ENCODE measurements around the gene GRK5.
A peak's percentile ranks its signal among the peaks of the same experiment; 100 is the strongest.
"Not testable (repeated sequence)": the region's sequence is repeated elsewhere in the genome, so short reads cannot be mapped to it uniquely, and the experiment has no call there.

Gene GRK5

GRCh38 chr10:119261016-119261415 lies 53.6 kb downstream of the GRK5 start:
- DNase-seq (ENCODE audit: low spot score in 2 of 2); H3K9me3 Mint-ChIP-seq; H3K36me3 Mint-ChIP-seq (ENCODE audit: insufficient read depth); H3K27ac Mint-ChIP-seq (ENCODE audit: low read depth); H3K27me3 Mint-ChIP-seq; H3K4me1 Mint-ChIP-seq; ATAC-seq (replicated peaks; ENCODE audit: extremely low read depth, poor library complexity, severe bottlenecking); H3K4me3 Mint-ChIP-seq: not testable (repeated sequence)

GRCh38 chr10:119263951-119264617 lies 56.7 kb downstream of the GRK5 start:
- no peaks in the 10 kb centered on the region for H3K27me3 Mint-ChIP-seq
- peaks cover 9% of the 10 kb centered on the region for H3K36me3 Mint-ChIP-seq (ENCODE audit: insufficient read depth)
- peaks cover 13% of the 10 kb centered on the region for H3K4me1 Mint-ChIP-seq
- ATAC-seq (replicated peaks; ENCODE audit: extremely low read depth, poor library complexity, severe bottlenecking) (no peak), DNase-seq (ENCODE audit: low spot score in 2 of 2) (no peak)
- H3K27ac Mint-ChIP-seq (ENCODE audit: low read depth), result no peak overlapping the region
- H3K4me3 Mint-ChIP-seq, result no peak overlapping the region
- no peaks in the 10 kb centered on the region for H3K9me3 Mint-ChIP-seq

DNA sequence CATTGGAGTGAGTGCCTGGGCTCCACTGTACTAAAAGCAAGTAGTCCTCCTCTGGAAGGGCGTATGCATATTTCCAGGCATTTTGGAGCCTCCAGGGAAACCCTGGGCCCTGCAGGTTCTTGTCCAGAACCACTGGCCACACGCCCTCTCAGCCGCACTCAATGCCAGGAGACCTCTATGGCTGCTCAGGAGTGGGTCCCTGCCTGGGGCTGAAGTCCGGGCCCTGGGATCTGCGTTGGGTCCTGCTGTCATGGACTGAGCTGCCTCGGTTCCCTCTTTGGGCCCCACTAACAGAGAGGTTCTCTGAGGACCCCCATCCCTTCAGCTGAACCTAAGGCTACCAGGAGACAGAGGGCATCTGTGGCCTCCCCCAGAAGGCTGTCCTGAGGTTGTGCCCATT lies 58.3 kb downstream of the GRK5 start:
- H3K4me1 Mint-ChIP-seq, result peaks cover 22% of the 10 kb centered on the region
- H3K27ac Mint-ChIP-seq (ENCODE audit: low read depth), result no peak overlapping the region
- H3K36me3 Mint-ChIP-seq (ENCODE audit: insufficient read depth), result peaks cover 12% of the 10 kb centered on the region
- H3K4me3 Mint-ChIP-seq, result no peak overlapping the region
- DNase-seq (ENCODE audit: low spot score in 2 of 2) (no peak), ATAC-seq (replicated peaks; ENCODE audit: extremely low read depth, poor library complexity, severe bottlenecking) (no peak)
- H3K9me3 Mint-ChIP-seq, result no peaks in the 10 kb centered on the region
- no peaks in the 10 kb centered on the region for H3K27me3 Mint-ChIP-seq

DNA sequence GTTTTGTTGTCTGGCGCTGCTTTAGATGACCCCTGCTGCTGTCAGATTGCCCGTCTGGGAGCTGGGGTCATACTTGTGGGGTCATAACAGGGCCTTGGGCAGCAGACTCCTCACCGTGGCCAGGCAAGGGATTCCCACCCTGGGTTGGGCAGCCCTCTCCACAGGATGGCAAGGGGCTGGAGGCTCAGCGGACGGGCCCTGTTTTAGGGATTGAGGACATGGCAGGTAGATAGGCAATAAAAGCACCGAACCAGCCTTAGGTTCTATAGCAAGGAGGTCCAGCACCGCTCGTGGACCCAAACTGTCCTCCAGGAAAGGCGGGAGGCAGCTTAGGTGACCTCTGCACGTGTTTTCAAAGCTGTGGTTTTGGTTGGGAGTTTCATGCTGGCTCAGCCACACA lies 60.0 kb downstream of the GRK5 start:
- Mint-ChIP-seq H3K4me1 (peaks cover 28% of the 10 kb centered on the region), H3K36me3 (ENCODE audit: insufficient read depth) (peaks cover 14% of the 10 kb centered on the region), H3K9me3 (no peaks in the 10 kb centered on the region), H3K27me3 (no peaks in the 10 kb centered on the region), H3K27ac (ENCODE audit: low read depth) (no peak overlapping the region), H3K4me3 (no peak overlapping the region)
- ATAC-seq (replicated peaks; ENCODE audit: extremely low read depth, poor library complexity, severe bottlenecking) (no peak), DNase-seq (ENCODE audit: low spot score in 2 of 2) (no peak)

- H3K4me1 Mint-ChIP-seq, result peaks cover 33% of the 10 kb centered on the region
- no peaks in the 10 kb centered on the region for H3K9me3 Mint-ChIP-seq
- peaks cover 14% of the 10 kb centered on the region for H3K36me3 Mint-ChIP-seq (ENCODE audit: insufficient read depth)
- H3K27me3 Mint-ChIP-seq, result no peaks in the 10 kb centered on the region
- H3K4me3 Mint-ChIP-seq, result peak overlapping the region; percentile 58
- H3K27ac Mint-ChIP-seq (ENCODE audit: low read depth), result peak overlapping the region; percentile 97
- peak; percentile 1 for ATAC-seq (replicated peaks; ENCODE audit: extremely low read depth, poor library complexity, severe bottlenecking)
- no peak for DNase-seq (ENCODE audit: low spot score in 2 of 2)
Measured at GRCh38 chr10:119268428-119268827, 61.1 kb downstream of the GRK5 start.

DNA sequence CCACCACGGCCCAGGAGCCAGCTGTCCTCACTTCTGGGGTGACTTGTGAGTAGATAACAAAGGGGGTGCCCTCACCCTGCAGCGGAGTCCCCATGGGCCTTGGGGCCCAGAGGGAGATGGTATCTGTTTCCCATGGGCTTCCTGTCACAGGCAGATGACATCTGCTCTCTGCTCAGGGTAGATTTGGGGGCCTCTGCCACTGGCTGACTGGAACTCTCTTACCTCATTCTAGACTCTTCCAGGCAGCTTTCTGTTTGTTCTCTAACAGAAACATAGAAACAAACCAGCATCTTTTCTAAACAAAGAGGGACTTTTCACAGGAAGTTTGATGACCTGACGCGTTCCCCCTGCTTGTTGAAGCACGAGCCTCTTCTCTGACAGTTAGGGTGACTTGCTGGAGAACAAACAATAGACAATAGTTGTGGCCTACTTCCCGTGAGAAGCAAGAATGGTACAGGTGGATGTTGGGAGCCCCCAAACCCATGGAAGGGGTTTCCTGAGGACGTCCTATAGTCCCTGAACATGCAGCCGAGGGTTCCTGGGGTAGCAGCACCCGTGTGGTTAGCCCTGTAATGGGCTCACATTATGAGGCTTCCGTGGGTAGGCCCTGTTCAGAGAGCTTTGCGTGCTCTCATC lies 61.6 kb downstream of the GRK5 start:
- H3K4me1 Mint-ChIP-seq, result peaks cover 33% of the 10 kb centered on the region
- ATAC-seq (replicated peaks; ENCODE audit: extremely low read depth, poor library complexity, severe bottlenecking) (peak; percentile 95), DNase-seq (ENCODE audit: low spot score in 2 of 2) (peak; percentile 58 to 81)
- H3K27me3 Mint-ChIP-seq, result no peaks in the 10 kb centered on the region
- no peaks in the 10 kb centered on the region for H3K9me3 Mint-ChIP-seq
- H3K36me3 Mint-ChIP-seq (ENCODE audit: insufficient read depth), result peaks cover 14% of the 10 kb centered on the region
- peak overlapping the region; percentile 97 for H3K27ac Mint-ChIP-seq (ENCODE audit: low read depth)
- peak overlapping the region; percentile 58 for H3K4me3 Mint-ChIP-seq

DNA sequence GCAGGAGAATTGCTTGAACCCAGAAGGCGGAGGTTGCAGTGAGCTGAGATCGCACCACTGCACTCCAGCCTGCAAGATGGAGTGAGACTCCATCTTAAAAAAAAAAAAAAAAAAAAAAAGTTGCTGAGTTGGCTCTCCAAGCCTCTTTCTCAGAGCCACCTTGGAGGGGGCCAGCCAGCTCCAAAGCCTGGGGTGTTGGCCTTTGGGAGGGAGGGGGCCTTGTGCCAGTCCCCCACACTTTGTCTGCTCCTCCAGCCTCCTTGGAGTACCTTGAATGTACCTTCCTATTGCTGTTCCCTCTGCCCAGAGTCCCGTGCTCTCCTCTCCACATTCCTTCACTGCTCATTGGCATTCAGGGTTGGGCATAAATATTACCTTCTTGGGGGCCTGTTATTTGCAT lies 62.4 kb downstream of the GRK5 start:
- Mint-ChIP-seq H3K4me1 (peaks cover 35% of the 10 kb centered on the region), H3K36me3 (ENCODE audit: insufficient read depth) (peaks cover 14% of the 10 kb centered on the region), H3K27ac (ENCODE audit: low read depth) (peak overlapping the region; percentile 97), H3K27me3 (no peaks in the 10 kb centered on the region), H3K9me3 (no peaks in the 10 kb centered on the region), H3K4me3 (peak overlapping the region; percentile 68)
- DNase-seq (ENCODE audit: low spot score in 2 of 2), result no peak
- ATAC-seq (replicated peaks; ENCODE audit: extremely low read depth, poor library complexity, severe bottlenecking), result no peak

DNA sequence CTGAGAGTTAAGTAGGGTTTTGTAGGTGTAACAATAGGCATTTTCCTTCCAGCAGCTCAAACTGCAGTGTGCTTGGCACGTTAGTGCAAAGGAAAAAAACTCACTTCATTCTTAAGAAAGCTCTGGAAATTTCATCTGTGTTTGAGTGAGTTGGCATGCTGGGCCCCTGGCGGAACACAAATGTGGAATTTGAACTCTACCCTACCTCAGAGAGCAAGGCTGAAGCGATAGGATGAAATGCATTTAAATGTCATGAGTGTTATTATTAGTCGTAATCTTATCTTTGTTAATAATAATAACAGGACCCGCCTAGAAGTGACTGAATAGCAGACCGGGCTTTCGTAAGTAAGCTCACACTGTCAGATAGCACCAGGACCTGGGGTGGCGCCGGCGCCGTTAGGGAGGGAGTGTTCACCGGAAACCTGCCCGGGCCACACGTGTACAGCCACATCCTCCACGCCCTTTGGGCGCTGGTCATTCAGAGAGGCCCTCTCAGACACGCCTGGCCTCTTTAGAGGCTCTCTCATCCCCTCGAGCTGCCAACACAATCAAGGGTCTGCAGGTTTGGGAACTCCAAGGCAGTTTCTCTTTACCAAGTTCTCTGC lies 63.5 kb downstream of the GRK5 start:
- peak overlapping the region; percentile 97 for H3K27ac Mint-ChIP-seq (ENCODE audit: low read depth)
- peaks cover 45% of the 10 kb centered on the region for H3K4me1 Mint-ChIP-seq
- H3K4me3 Mint-ChIP-seq, result peak overlapping the region; percentile 68
- no peaks in the 10 kb centered on the region for H3K27me3 Mint-ChIP-seq
- peaks cover 14% of the 10 kb centered on the region for H3K36me3 Mint-ChIP-seq (ENCODE audit: insufficient read depth)
- DNase-seq (ENCODE audit: low spot score in 2 of 2) (peak; percentile 30 to 50), ATAC-seq (replicated peaks; ENCODE audit: extremely low read depth, poor library complexity, severe bottlenecking) (peak; percentile 26)
- H3K9me3 Mint-ChIP-seq, result no peaks in the 10 kb centered on the region

DNA sequence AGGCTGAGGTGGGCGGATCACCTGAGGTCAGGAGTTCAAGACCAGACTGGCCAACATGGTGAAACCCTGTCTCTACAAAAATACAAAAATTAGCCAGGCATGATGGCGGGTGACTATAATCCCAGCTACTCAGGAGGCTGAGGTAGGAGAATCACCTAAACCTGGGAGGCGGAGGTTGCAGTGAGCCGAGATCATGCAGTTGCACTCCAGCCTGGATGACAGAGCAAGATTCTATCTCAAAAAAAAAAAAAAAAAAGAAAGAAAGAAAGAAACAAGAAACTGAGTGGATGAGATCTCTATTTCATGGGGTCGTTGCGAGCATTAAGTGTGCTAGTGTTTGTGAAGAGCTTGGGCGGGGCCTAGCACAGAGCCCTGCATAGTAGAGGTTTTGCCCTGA lies 65.0 kb downstream of the GRK5 start:
- not testable (repeated sequence) for ATAC-seq (replicated peaks; ENCODE audit: extremely low read depth, poor library complexity, severe bottlenecking); H3K9me3 Mint-ChIP-seq; H3K27me3 Mint-ChIP-seq; H3K27ac Mint-ChIP-seq (ENCODE audit: low read depth); DNase-seq (ENCODE audit: low spot score in 2 of 2)
- Mint-ChIP-seq H3K36me3 (ENCODE audit: insufficient read depth) (peaks cover 13% of the 10 kb centered on the region), H3K4me3 (peak overlapping the region; percentile 68), H3K4me1 (peaks cover 47% of the 10 kb centered on the region)

DNA sequence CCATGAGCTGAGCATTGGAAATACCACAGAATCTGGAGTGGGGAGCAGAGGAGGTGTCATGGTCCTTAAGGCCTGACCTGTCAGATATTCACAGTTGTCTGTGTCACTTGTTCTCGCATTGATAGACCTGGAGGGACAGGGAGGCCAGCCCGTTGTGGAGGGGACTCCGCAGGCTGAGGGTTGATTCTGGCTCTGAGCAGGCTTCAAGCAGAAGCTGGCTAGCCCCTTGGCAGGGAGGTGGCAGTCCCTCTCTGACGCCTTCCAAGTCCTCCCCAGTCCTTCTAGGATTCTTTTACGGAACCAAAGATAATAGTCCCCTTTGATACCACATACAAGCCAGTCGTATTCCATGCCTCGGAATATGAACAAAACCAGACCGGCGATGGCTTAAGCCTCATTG lies 65.4 kb downstream of the GRK5 start:
- H3K4me3 Mint-ChIP-seq, result no peak overlapping the region
- H3K27ac Mint-ChIP-seq (ENCODE audit: low read depth), result no peak overlapping the region
- H3K4me1 Mint-ChIP-seq, result peaks cover 51% of the 10 kb centered on the region

GRCh38 chr10:119273413-119273812 lies 66.0 kb downstream of the GRK5 start:
- Mint-ChIP-seq H3K9me3 (no peaks in the 10 kb centered on the region), H3K27me3 (no peaks in the 10 kb centered on the region), H3K4me1 (peaks cover 51% of the 10 kb centered on the region), H3K36me3 (ENCODE audit: insufficient read depth) (peaks cover 8% of the 10 kb centered on the region), H3K27ac (ENCODE audit: low read depth) (no peak overlapping the region), H3K4me3 (no peak overlapping the region)
- no peak for DNase-seq (ENCODE audit: low spot score in 2 of 2)
- no peak for ATAC-seq (replicated peaks; ENCODE audit: extremely low read depth, poor library complexity, severe bottlenecking)

More for the DNA sequence above, 65.4 kb downstream of the GRK5 start:
- Mint-ChIP-seq H3K9me3 (no peaks in the 10 kb centered on the region), H3K27me3 (no peaks in the 10 kb centered on the region), H3K36me3 (ENCODE audit: insufficient read depth) (peaks cover 11% of the 10 kb centered on the region)
- no peak for DNase-seq (ENCODE audit: low spot score in 2 of 2)
- no peak for ATAC-seq (replicated peaks; ENCODE audit: extremely low read depth, poor library complexity, severe bottlenecking)

GRCh38 chr10:119274519-119275045 lies 67.2 kb downstream of the GRK5 start:
- Mint-ChIP-seq H3K36me3 (ENCODE audit: insufficient read depth) (peaks cover 2% of the 10 kb centered on the region), H3K27ac (ENCODE audit: low read depth) (no peak overlapping the region), H3K4me3 (no peak overlapping the region)

GRCh38 chr10:119275085-119275484 lies 67.7 kb downstream of the GRK5 start:
- peaks cover 43% of the 10 kb centered on the region for H3K4me1 Mint-ChIP-seq
- DNase-seq (ENCODE audit: low spot score in 2 of 2) (no peak), ATAC-seq (replicated peaks; ENCODE audit: extremely low read depth, poor library complexity, severe bottlenecking) (no peak)
- no peaks in the 10 kb centered on the region for H3K9me3 Mint-ChIP-seq
- no peaks in the 10 kb centered on the region for H3K27me3 Mint-ChIP-seq
- H3K4me3 Mint-ChIP-seq, result no peak overlapping the region
- H3K36me3 Mint-ChIP-seq (ENCODE audit: insufficient read depth), result peaks cover 2% of the 10 kb centered on the region
- H3K27ac Mint-ChIP-seq (ENCODE audit: low read depth), result no peak overlapping the region

More at GRCh38 chr10:119274519-119275045, 67.2 kb downstream of the GRK5 start:
- Mint-ChIP-seq H3K9me3 (no peaks in the 10 kb centered on the region), H3K27me3 (no peaks in the 10 kb centered on the region), H3K4me1 (peaks cover 47% of the 10 kb centered on the region)
- no peak for ATAC-seq (replicated peaks; ENCODE audit: extremely low read depth, poor library complexity, severe bottlenecking)
- DNase-seq (ENCODE audit: low spot score in 2 of 2), result no peak
